Esophagus muscularis mucosa (tissue), 4 donors: ENCODE results near the gene WFDC10A.
"Not testable (repeated sequence)": the region's sequence is repeated elsewhere in the genome, so short reads cannot be mapped to it uniquely, and the experiment has no call there.

Experiments used
- EP300 ChIP-seq: sonication (generic); formaldehyde crosslinking; IDR thresholded peaks from one replicate; pipeline ENCODE4 v1.6.1; 2017; ENCODE audit warnings: antibody characterized with exemption
- POLR2A ChIP-seq: fragments of 450-650 bp; IDR thresholded peaks from one replicate; pipeline ENCODE4 v1.6.1; 2017; ENCODE audit warnings: antibody characterized with exemption, moderate library complexity, mild to moderate bottlenecking, low read depth
- TF ChIP-seq, protein P1 (sequence below), 3 experiments: fragments of 200-600 bp in 2 of 3; fragments of 450-650 bp in 1 of 3; sonication (generic) in 2 of 3; IDR thresholded peaks; one replicate each; pipeline ENCODE4 v1.5.1; 2017 to 2019; ENCODE audit warnings: antibody characterized with exemption in 3 of 3, mild to moderate bottlenecking in 2 of 3, moderate library complexity in 1 of 3

DNA sequence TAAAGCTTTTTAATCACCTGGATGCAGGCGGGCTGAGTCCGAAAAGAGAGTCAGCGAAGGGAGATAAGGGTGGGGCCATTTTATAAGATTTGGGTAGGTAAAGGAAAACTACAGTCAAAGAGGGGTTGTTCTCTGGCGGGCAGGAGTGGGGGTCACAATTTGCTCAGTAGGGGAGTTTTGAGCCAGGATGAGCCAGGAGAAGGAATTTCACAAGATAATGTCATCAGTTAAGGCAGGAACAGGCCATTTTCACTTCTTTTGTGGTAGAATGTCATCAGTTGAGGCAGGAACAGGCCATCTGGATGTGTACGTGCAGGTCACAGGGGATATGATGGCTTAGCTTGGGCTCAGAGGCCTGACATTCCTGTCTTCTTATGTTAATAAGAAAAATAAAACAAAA lies 45.2 kb upstream of the WFDC10A start:
- TF ChIP-seq, protein P1, sequence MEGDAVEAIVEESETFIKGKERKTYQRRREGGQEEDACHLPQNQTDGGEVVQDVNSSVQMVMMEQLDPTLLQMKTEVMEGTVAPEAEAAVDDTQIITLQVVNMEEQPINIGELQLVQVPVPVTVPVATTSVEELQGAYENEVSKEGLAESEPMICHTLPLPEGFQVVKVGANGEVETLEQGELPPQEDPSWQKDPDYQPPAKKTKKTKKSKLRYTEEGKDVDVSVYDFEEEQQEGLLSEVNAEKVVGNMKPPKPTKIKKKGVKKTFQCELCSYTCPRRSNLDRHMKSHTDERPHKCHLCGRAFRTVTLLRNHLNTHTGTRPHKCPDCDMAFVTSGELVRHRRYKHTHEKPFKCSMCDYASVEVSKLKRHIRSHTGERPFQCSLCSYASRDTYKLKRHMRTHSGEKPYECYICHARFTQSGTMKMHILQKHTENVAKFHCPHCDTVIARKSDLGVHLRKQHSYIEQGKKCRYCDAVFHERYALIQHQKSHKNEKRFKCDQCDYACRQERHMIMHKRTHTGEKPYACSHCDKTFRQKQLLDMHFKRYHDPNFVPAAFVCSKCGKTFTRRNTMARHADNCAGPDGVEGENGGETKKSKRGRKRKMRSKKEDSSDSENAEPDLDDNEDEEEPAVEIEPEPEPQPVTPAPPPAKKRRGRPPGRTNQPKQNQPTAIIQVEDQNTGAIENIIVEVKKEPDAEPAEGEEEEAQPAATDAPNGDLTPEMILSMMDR (IDR thresholded peaks at IDR 0.05): not testable (repeated sequence)
- TF ChIP-seq EP300, POLR2A: not testable (repeated sequence)
